NB4 (cell line): Measurements from ENCODE around the gene HDAC7.

Source experiments
- MYC ChIP-seq: IDR thresholded peaks from 2 replicates; pipeline ENCODE4 v1.6.1; 2011; ENCODE audit warnings: low read depth, low read length
- POLR2A ChIP-seq: IDR thresholded peaks from 2 replicates; pipeline ENCODE4 v1.6.1; 2011; ENCODE audit warnings: mild to moderate bottlenecking; ENCODE audit not compliant: insufficient read length; ENCODE audit errors: extremely low read depth
- TF ChIP-seq, protein P1 (sequence below): IDR thresholded peaks from one replicate; pipeline ENCODE4 v1.5.1; 2012; ENCODE audit warnings: low read depth, low read length

DNA sequence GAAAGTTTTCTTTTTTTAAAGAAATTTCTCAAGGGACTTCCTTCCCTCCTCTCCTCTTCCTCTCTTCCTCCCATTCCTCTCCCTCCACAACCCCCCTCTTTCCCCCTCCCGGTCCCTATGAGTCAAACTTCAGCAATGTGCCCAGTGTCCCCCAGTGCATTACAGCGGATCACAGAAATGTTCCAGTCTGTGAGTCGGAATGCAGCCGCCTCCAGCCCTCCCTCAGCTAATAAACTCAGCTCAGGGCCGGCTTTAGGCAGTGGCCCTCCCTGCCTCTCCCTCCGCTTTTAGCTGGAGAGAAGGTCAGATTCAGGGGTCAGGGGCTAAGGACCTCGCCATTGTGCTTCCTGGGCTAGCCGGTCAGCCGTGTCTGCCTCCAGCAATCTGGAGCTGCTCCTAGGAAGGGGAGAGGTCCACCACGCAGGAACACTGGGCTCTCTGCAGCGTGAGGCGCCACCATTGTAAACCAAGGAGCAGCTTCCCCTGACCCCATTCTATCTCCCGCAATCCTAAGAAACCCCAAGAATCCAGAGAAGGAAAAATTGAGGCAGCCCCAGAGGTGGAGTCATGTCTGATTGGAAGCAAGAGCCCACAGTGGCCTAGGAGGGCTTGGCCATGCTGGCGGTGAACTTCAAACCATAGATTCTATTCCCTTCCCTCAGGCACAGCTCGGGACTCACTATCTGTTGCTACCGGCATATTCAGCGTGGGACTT, 1.1 kb upstream of the HDAC7 start:
- TF ChIP-seq, protein P1, sequence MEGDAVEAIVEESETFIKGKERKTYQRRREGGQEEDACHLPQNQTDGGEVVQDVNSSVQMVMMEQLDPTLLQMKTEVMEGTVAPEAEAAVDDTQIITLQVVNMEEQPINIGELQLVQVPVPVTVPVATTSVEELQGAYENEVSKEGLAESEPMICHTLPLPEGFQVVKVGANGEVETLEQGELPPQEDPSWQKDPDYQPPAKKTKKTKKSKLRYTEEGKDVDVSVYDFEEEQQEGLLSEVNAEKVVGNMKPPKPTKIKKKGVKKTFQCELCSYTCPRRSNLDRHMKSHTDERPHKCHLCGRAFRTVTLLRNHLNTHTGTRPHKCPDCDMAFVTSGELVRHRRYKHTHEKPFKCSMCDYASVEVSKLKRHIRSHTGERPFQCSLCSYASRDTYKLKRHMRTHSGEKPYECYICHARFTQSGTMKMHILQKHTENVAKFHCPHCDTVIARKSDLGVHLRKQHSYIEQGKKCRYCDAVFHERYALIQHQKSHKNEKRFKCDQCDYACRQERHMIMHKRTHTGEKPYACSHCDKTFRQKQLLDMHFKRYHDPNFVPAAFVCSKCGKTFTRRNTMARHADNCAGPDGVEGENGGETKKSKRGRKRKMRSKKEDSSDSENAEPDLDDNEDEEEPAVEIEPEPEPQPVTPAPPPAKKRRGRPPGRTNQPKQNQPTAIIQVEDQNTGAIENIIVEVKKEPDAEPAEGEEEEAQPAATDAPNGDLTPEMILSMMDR, result no peak
- TF ChIP-seq POLR2A (no peak), MYC (no peak)
